GM18867 (cell line): ENCODE measurements around the gene PP2D1.
"Not testable (repeated sequence)": the region's sequence is repeated elsewhere in the genome, so short reads cannot be mapped to it uniquely, and the experiment has no call there.

Source experiments
- ATAC-seq: cut with Tn5 transposase; IDR thresholded peaks from one replicate; pipeline ENCODE4 v1.9.1; 2021; ENCODE audit warnings: mild to moderate bottlenecking, moderate library complexity; ENCODE audit not compliant: unreplicated experiment

PP2D1 gene

GRCh38 chr3:19972054-19972453 lies 40.0 kb downstream of the PP2D1 start:
- ATAC-seq, result no peak

- no peak for ATAC-seq
Observed at GRCh38 chr3:19970327-19970726, 41.7 kb downstream of the PP2D1 start.

GRCh38 chr3:19967812-19968211 lies 44.3 kb downstream of the PP2D1 start:
- no peak for ATAC-seq

GRCh38 chr3:19967208-19967607 lies 44.9 kb downstream of the PP2D1 start:
- ATAC-seq, result no peak

GRCh38 chr3:19961960-19962359 lies 50.1 kb downstream of the PP2D1 start:
- no peak for ATAC-seq

- ATAC-seq, result no peak
Observed at GRCh38 chr3:19960696-19961095, 51.4 kb downstream of the PP2D1 start.

GRCh38 chr3:19959505-19959904 lies 52.6 kb downstream of the PP2D1 start:
- no peak for ATAC-seq

GRCh38 chr3:19957354-19957753 lies 54.7 kb downstream of the PP2D1 start:
- ATAC-seq, result not testable (repeated sequence)

- no peak for ATAC-seq
Observed at GRCh38 chr3:19954676-19955075, 57.4 kb downstream of the PP2D1 start.

- no peak for ATAC-seq
Observed at GRCh38 chr3:19950316-19950715, 61.7 kb downstream of the PP2D1 start.

- no peak for ATAC-seq
Observed at GRCh38 chr3:19948226-19948591, 63.9 kb downstream of the PP2D1 start.

- peak; percentile 22 for ATAC-seq
Observed at GRCh38 chr3:19947549-19948225, 64.4 kb downstream of the PP2D1 start.

GRCh38 chr3:19946832-19947548 lies 65.1 kb downstream of the PP2D1 start, which contains the start of gene RAB5A:
TSS of gene RAB5A (plus strand) at chr3:19947097. CDS start at chr3:19950899, 3,802 bp downstream.
- ATAC-seq, result peak; percentile 95

- ATAC-seq, result peak; percentile 4
Observed at GRCh38 chr3:19945969-19946831, 65.9 kb downstream of the PP2D1 start.

GRCh38 chr3:19945534-19945933 lies 66.5 kb downstream of the PP2D1 start:
- no peak for ATAC-seq

GRCh38 chr3:19940643-19941042 lies 71.4 kb downstream of the PP2D1 start:
- no peak for ATAC-seq

GRCh38 chr3:19938295-19938627 lies 73.8 kb downstream of the PP2D1 start:
- no peak for ATAC-seq

- ATAC-seq, result no peak
Observed at GRCh38 chr3:19937459-19938294, 74.4 kb downstream of the PP2D1 start.
